IMR-90 (cell line): Measurements from ENCODE around the gene SUPT3H. TPM values are rescaled to one million over a fixed set of nuclear protein-coding genes. Genes with fewer than 3 reads are reported as not detected.

ENCODE experiments used
- ATAC-seq: fragments of 200-7000 bp; cut with Tn5 transposase; 2 replicates; pipeline ENCODE4 v1.9.1; 2020; ENCODE audit warnings: low read depth, mild to moderate bottlenecking, moderate library complexity
- BruUV-seq: library from RNA; stranded (reverse); fragments of 400-500 nt; replicated peaks from 2 replicates; lab custom pipeline; 2021; lab: Mats Ljungman, UMichigan
- CTCF ChIA-PET: fragments of 300-600 bp; formaldehyde crosslinking; extraction: SDS; loops from one replicate; lab custom pipeline; 2021; ENCODE audit warnings: antibody characterized with exemption; lab: Yijun Ruan, JAX
- POLR2A ChIA-PET: fragments of 300-600 bp; sonication (Branson Sonifier 250); formaldehyde crosslinking; loops from one replicate; lab custom pipeline; 2022; ENCODE audit warnings: antibody characterized with exemption; ENCODE audit not compliant: unreplicated experiment; lab: Charles Lee
- DNase-seq: peaks from one replicate; pipeline ENCODE4 v3.0.0; 2013
- H2AFZ ChIP-seq: replicated peaks from 2 replicates; pipeline ENCODE3; 2013; ENCODE audit warnings: low read length, mild to moderate bottlenecking; ENCODE audit not compliant: poor library complexity
- H2AK5ac ChIP-seq: 2 replicates; pipeline ENCODE4 v1.6.1; 2013; ENCODE audit warnings: low read depth, low read length, inconsistent platforms
- H2AK9ac ChIP-seq: replicated peaks from 2 replicates; pipeline ENCODE3; 2013; ENCODE audit warnings: mild to moderate bottlenecking, low read depth, low read length, moderate library complexity; ENCODE audit not compliant: poor library complexity
- H2BK120ac ChIP-seq: 2 replicates; pipeline ENCODE4 v1.6.1; 2013; ENCODE audit warnings: low read depth, low read length, inconsistent platforms
- H2BK15ac ChIP-seq: 3 replicates; pipeline ENCODE4 v1.6.1; 2013; ENCODE audit warnings: low read depth, low read length, inconsistent platforms
- H2BK20ac ChIP-seq: 2 replicates; pipeline ENCODE4 v1.6.1; 2013; ENCODE audit warnings: low read depth, mild to moderate bottlenecking, inconsistent platforms, low read length, moderate library complexity
- H2BK5ac ChIP-seq: 2 replicates; pipeline ENCODE4 v1.6.1; 2013; ENCODE audit warnings: mild to moderate bottlenecking, low read depth, low read length, inconsistent platforms; ENCODE audit not compliant: poor library complexity, severe bottlenecking
- H3K14ac ChIP-seq: replicated peaks from 2 replicates; pipeline ENCODE4 v1.6.1; 2013; ENCODE audit warnings: low read depth, low read length, inconsistent platforms
- H3K18ac ChIP-seq: 2 replicates; pipeline ENCODE4 v1.6.1; 2013; ENCODE audit warnings: low read depth, low read length, control low read depth
- H3K23ac ChIP-seq: 2 replicates; pipeline ENCODE4 v1.6.1; 2013; ENCODE audit warnings: low read depth, low read length, inconsistent platforms
- H3K27ac ChIP-seq: 2 replicates; pipeline ENCODE4 v1.5.1; 2013; ENCODE audit warnings: mild to moderate bottlenecking, control low read depth, low read length; ENCODE audit not compliant: insufficient read depth
- H3K27me3 ChIP-seq: 2 replicates; pipeline ENCODE4 v1.6.1; 2013; ENCODE audit warnings: low read length; ENCODE audit not compliant: control insufficient read depth, insufficient read depth
- H3K36me3 ChIP-seq: 2 replicates; pipeline ENCODE4 v1.6.1; 2013; ENCODE audit warnings: low read length, mixed read lengths; ENCODE audit not compliant: control insufficient read depth, insufficient read depth
- H3K4ac ChIP-seq: 2 replicates; pipeline ENCODE4 v1.6.1; 2013; ENCODE audit warnings: low read depth, low read length, inconsistent platforms
- H3K4me1 ChIP-seq: 2 replicates; pipeline ENCODE4 v1.6.1; 2013; ENCODE audit warnings: low read length, mixed read lengths; ENCODE audit not compliant: control insufficient read depth, insufficient read depth
- H3K4me2 ChIP-seq: 2 replicates; pipeline ENCODE4 v1.6.1; 2013; ENCODE audit warnings: low read depth, mild to moderate bottlenecking, control low read depth, low read length, moderate library complexity
- H3K4me3 ChIP-seq: 2 replicates; pipeline ENCODE4 v1.5.1; 2013; ENCODE audit warnings: low read depth, mild to moderate bottlenecking, control low read depth, low read length, moderate library complexity; ENCODE audit not compliant: insufficient read depth
- H3K56ac ChIP-seq: 2 replicates; pipeline ENCODE4 v1.6.1; 2013; ENCODE audit warnings: low read length, inconsistent platforms; ENCODE audit not compliant: insufficient read depth; ENCODE audit errors: extremely low read depth
- H3K79me1 ChIP-seq, 2 experiments: 2 replicates each; pipeline ENCODE4 v1.6.1; 2013; ENCODE audit warnings: low read length in 2 of 2, inconsistent platforms in 1 of 2, low read depth in 1 of 2
- H3K9ac ChIP-seq: 2 replicates; pipeline ENCODE4 v1.6.1; 2013; ENCODE audit warnings: low read depth, low read length, control low read depth
- H3K9me1 ChIP-seq: 2 replicates; pipeline ENCODE4 v1.6.1; 2013; ENCODE audit warnings: low read length, inconsistent platforms; ENCODE audit not compliant: insufficient read depth
- H3K9me3 ChIP-seq: 2 replicates; pipeline ENCODE4 v1.6.1; 2013; ENCODE audit warnings: low read length; ENCODE audit not compliant: control insufficient read depth, insufficient read depth
- H4K20me1 ChIP-seq: 2 replicates; pipeline ENCODE4 v1.6.1; 2013; ENCODE audit warnings: low read length, inconsistent platforms; ENCODE audit not compliant: insufficient read depth
- H4K5ac ChIP-seq: 2 replicates; pipeline ENCODE4 v1.6.1; 2013; ENCODE audit warnings: mild to moderate bottlenecking, low read depth, low read length, control low read depth
- H4K8ac ChIP-seq, 2 experiments: 2 replicates each; pipeline ENCODE4 v1.6.1; 2013; ENCODE audit warnings: low read depth in 2 of 2, low read length in 2 of 2, control low read depth in 1 of 2, inconsistent platforms in 1 of 2
- H4K91ac ChIP-seq: 2 replicates; pipeline ENCODE4 v1.6.1; 2013; ENCODE audit warnings: low read depth, low read length, inconsistent platforms; ENCODE audit not compliant: insufficient read depth
- CEBPB ChIP-seq: IDR thresholded peaks from 2 replicates; pipeline ENCODE4 v1.6.1; 2012; ENCODE audit warnings: low read depth, low read length, improper control_type of control experiment
- CHD1 ChIP-seq: IDR thresholded peaks from 2 replicates; pipeline ENCODE4 v1.6.1; 2012; ENCODE audit warnings: low read depth, low read length, improper control_type of control experiment
- CTCF ChIP-seq: conservative IDR thresholded peaks from 2 replicates; pipeline ENCODE4 v1.5.1; 2012; ENCODE audit warnings: mild to moderate bottlenecking, low read depth, low read length, improper control_type of control experiment
- POLR2A ChIP-seq: IDR thresholded peaks from 2 replicates; pipeline ENCODE4 v1.6.1; 2012; ENCODE audit warnings: mild to moderate bottlenecking, low read depth, low read length
- RAD21 ChIP-seq: IDR thresholded peaks from 2 replicates; pipeline ENCODE4 v1.6.1; 2012; ENCODE audit warnings: low read length, improper control_type of control experiment
- RCOR1 ChIP-seq: IDR thresholded peaks from 2 replicates; pipeline ENCODE4 v1.6.1; 2012; ENCODE audit warnings: mild to moderate bottlenecking, low read length, improper control_type of control experiment; ENCODE audit not compliant: insufficient replicate concordance
- RFX5 ChIP-seq: IDR thresholded peaks from 2 replicates; pipeline ENCODE4 v1.8.0; 2012; ENCODE audit warnings: low read depth, mild to moderate bottlenecking, low read length, moderate library complexity
- SMC3 ChIP-seq: fragments of 150-350 bp; IDR thresholded peaks from 2 replicates; pipeline ENCODE4 v1.6.1; 2016; ENCODE audit warnings: low read depth, mild to moderate bottlenecking, antibody characterized with exemption, low read length, moderate library complexity
- WGBS, 2 experiments: methylation state at CpG; one replicate each; pipeline versions ENCODE4 v1.1.5 to v1.1.7; 2013; ENCODE audit warnings: missing lambda C conversion rate in 2 of 2; ENCODE audit not compliant: insufficient read length in 1 of 2; ENCODE audit errors: extremely low coverage in 2 of 2; 5-methylcytosine and 5-hydroxymethylcytosine counted together
- dilution Hi-C: fragments of 300-500 bp; cut with HindIII; formaldehyde crosslinking; loops from one replicate; pipeline ENCODE4 v1.14.3; 2018; ENCODE audit warnings: low sequenced_read_pairs; ENCODE audit not compliant: unreplicated experiment
- in situ Hi-C: fragments of 300-500 bp; cut with MboI; formaldehyde crosslinking; loops from 3 replicates; pipeline ENCODE4 v1.14.3; 2019; ENCODE audit warnings: low sequenced_read_pairs, inconsistent platforms, mixed read lengths
- intact Hi-C: fragments of 100-400 bp; cut with micrococcal nuclease; formaldehyde crosslinking; loops from 2 replicates; pipeline ENCODE4 v1.10.0; 2022
- polyA plus RNA-seq, 3 experiments: library from polyadenylated mRNA; depleted of rRNA; stranded (reverse); fragments of >200 nt; gene quantifications; 2 replicates each; pipeline ENCODE4 v1.2.3, GENCODE V29; 2012; ENCODE audit warnings: low replicate concordance in 1 of 3
- total RNA-seq: library from RNA; depleted of rRNA; stranded (reverse); fragments of >200 nt; gene quantifications from 2 replicates; pipeline ENCODE4 v1.2.3, GENCODE V29; 2012

The SUPT3H gene
- total and polyA plus RNA-seq, 2 of the 4 experiments (the other 2 are of a cell fraction) = 4.5 to 5.0 TPM

GRCh38 chr6:45394586-45395095, 16.9 kb upstream of the SUPT3H start:
- no peak overlapping the region for H4K8ac ChIP-seq
- H3K56ac ChIP-seq = no peak overlapping the region
- ChIA-PET POLR2A (interaction anchor here (0.5 kb wide), 1 partner anchor 161 kb away, joined by 4 read pairs; no protein-coding TSS in a partner anchor), CTCF (interaction anchor here (0.6 kb wide), 1 partner anchor 7 kb away, joined by 3 read pairs; no protein-coding TSS in a partner anchor)
- no peak overlapping the region for H2BK15ac ChIP-seq
- dilution Hi-C loops = no loop called here
- H2AK5ac ChIP-seq = no peak overlapping the region
- H2BK120ac ChIP-seq = no peak overlapping the region
- H3K27me3 ChIP-seq = no peaks in the 10 kb centered on the region; the same call in 1 of the 2 replicates
- H3K23ac ChIP-seq = no peak overlapping the region
- no peaks in the 10 kb centered on the region for H3K79me1 ChIP-seq
- H3K9me3 ChIP-seq = no peaks in the 10 kb centered on the region
- H2AFZ ChIP-seq = no peak overlapping the region
- no peak overlapping the region for H3K27ac ChIP-seq
- H3K9ac ChIP-seq = no peak overlapping the region
- no peak overlapping the region for H2BK5ac ChIP-seq
- H4K20me1 ChIP-seq = no peaks in the 10 kb centered on the region
- no peak overlapping the region for H3K18ac ChIP-seq
- no peak overlapping the region for H2BK20ac ChIP-seq
- ATAC-seq (no peak), DNase-seq (no peak)
- TF ChIP-seq POLR2A (no peak), SMC3 (no peak), RCOR1 (no peak), RAD21 (no peak), CHD1 (no peak), CTCF (no peak), CEBPB (no peak), RFX5 (no peak)
- H3K36me3 ChIP-seq = no peaks in the 10 kb centered on the region
- H3K4me3 ChIP-seq = no peak overlapping the region
- no peaks in the 10 kb centered on the region for H3K9me1 ChIP-seq
- no peak overlapping the region for H2AK9ac ChIP-seq
- no peak overlapping the region for H3K4ac ChIP-seq
- H3K4me1 ChIP-seq = no peaks in the 10 kb centered on the region
- intact Hi-C loops = no loop called here
- no CpG with 5 or more reads among the region's 4 CpGs for WGBS, 2 experiments
- no peak overlapping the region for H3K4me2 ChIP-seq
- H4K91ac ChIP-seq = no peak overlapping the region
- in situ Hi-C loops = no loop called here
- no peak overlapping the region for H4K5ac ChIP-seq
- H3K14ac ChIP-seq = no peak overlapping the region
- no TSS peak for BruUV-seq
